ENCODE measurements around the gene GINS2.

GINS2 gene

GRCh38 chr16:85633438-85633743, 55.4 kb downstream of the GINS2 start:
- no peaks in the 10 kb centered on the region for H3K27me3 ChIP-seq (ENCODE audit: insufficient read depth, low read length)
- H3K9me2 ChIP-seq (ENCODE audit: low read depth, low read length): no peaks in the 10 kb centered on the region
- H3K27ac ChIP-seq (ENCODE audit: low read depth, low read length, poor library complexity, severe bottlenecking): no peak overlapping the region
- no peak overlapping the region for H2AFZ ChIP-seq (ENCODE audit: low read length)
- H3K79me2 ChIP-seq (ENCODE audit: insufficient read depth, low read length): peaks cover 38% of the 10 kb centered on the region
- no peak overlapping the region for H3K4me3 ChIP-seq (ENCODE audit: low read depth, low read length, poor library complexity, severe bottlenecking)
- H3K36me3 ChIP-seq (ENCODE audit: insufficient read depth, low read length): peaks cover 42% of the 10 kb centered on the region
- no peaks in the 10 kb centered on the region; the same call in 1 of the 2 replicates for H3K9me3 ChIP-seq (ENCODE audit: low read length)
- no peak for TF ChIP-seq EZH2 (IDR thresholded peaks at IDR 0.05; ENCODE audit: borderline replicate concordance, low read length)
- no peak for TF ChIP-seq CTCF (IDR thresholded peaks at IDR 0.05; ENCODE audit: low read length)
- H3K4me2 ChIP-seq (ENCODE audit: low read length): no peak overlapping the region
- no peaks in the 10 kb centered on the region for H4K20me1 ChIP-seq (ENCODE audit: insufficient read depth, low read length)
- H3F3A ChIP-seq (ENCODE audit: insufficient read depth, low read length): no peaks in the 10 kb centered on the region
- H3K4me1 ChIP-seq (ENCODE audit: insufficient read depth, low read length, severe bottlenecking): peaks cover 6% of the 10 kb centered on the region
- H3K9ac ChIP-seq (ENCODE audit: low read length): no peak overlapping the region

- Histone ChIP-seq H4K20me1 (ENCODE audit: insufficient read depth, low read length) (no peaks in the 10 kb centered on the region), H3K9me3 (ENCODE audit: low read length) (no peaks in the 10 kb centered on the region; the same call in 1 of the 2 replicates), H3K36me3 (ENCODE audit: insufficient read depth, low read length) (peaks cover 45% of the 10 kb centered on the region), H2AFZ (ENCODE audit: low read length) (no peak overlapping the region), H3K4me2 (ENCODE audit: low read length) (no peak overlapping the region), H3K27me3 (ENCODE audit: insufficient read depth, low read length) (no peaks in the 10 kb centered on the region), H3K79me2 (ENCODE audit: insufficient read depth, low read length) (peaks cover 41% of the 10 kb centered on the region), H3K4me1 (ENCODE audit: insufficient read depth, low read length, severe bottlenecking) (peaks cover 6% of the 10 kb centered on the region), H3K27ac (ENCODE audit: low read depth, low read length, poor library complexity, severe bottlenecking) (no peak overlapping the region), H3K9me2 (ENCODE audit: low read depth, low read length) (no peaks in the 10 kb centered on the region), H3K4me3 (ENCODE audit: low read depth, low read length, poor library complexity, severe bottlenecking) (no peak overlapping the region), H3K9ac (ENCODE audit: low read length) (no peak overlapping the region), H3F3A (ENCODE audit: insufficient read depth, low read length) (no peaks in the 10 kb centered on the region)
- TF ChIP-seq CTCF (IDR thresholded peaks at IDR 0.05; ENCODE audit: low read length): no peak
- TF ChIP-seq EZH2 (IDR thresholded peaks at IDR 0.05; ENCODE audit: borderline replicate concordance, low read length): no peak
These were observed 55.9 kb downstream of the GINS2 start for GRCh38 chr16:85632709-85633437.

- Histone ChIP-seq H3K9me3 (ENCODE audit: low read length) (no peaks in the 10 kb centered on the region; the same call in 1 of the 2 replicates), H3K79me2 (ENCODE audit: insufficient read depth, low read length) (peaks cover 48% of the 10 kb centered on the region), H3K9me2 (ENCODE audit: low read depth, low read length) (no peaks in the 10 kb centered on the region), H4K20me1 (ENCODE audit: insufficient read depth, low read length) (no peaks in the 10 kb centered on the region), H3K27ac (ENCODE audit: low read depth, low read length, poor library complexity, severe bottlenecking) (no peak overlapping the region), H3K4me3 (ENCODE audit: low read depth, low read length, poor library complexity, severe bottlenecking) (no peak overlapping the region), H3K4me2 (ENCODE audit: low read length) (no peak overlapping the region), H3K9ac (ENCODE audit: low read length) (no peak overlapping the region), H3F3A (ENCODE audit: insufficient read depth, low read length) (no peaks in the 10 kb centered on the region), H3K36me3 (ENCODE audit: insufficient read depth, low read length) (peaks cover 45% of the 10 kb centered on the region), H3K27me3 (ENCODE audit: insufficient read depth, low read length) (no peaks in the 10 kb centered on the region), H3K4me1 (ENCODE audit: insufficient read depth, low read length, severe bottlenecking) (peaks cover 6% of the 10 kb centered on the region), H2AFZ (ENCODE audit: low read length) (no peak overlapping the region)
- TF ChIP-seq EZH2 (IDR thresholded peaks at IDR 0.05; ENCODE audit: borderline replicate concordance, low read length) (no peak), CTCF (IDR thresholded peaks at IDR 0.05; ENCODE audit: low read length) (peak; percentile 35)
These were observed 56.9 kb downstream of the GINS2 start for GRCh38 chr16:85631802-85632393.

All from OCI-LY1 (cell line).